Hepatic stellate cell (primary cell): ENCODE measurements around the gene OGFOD1.

Experiments used
- DNase-seq: peaks from one replicate; pipeline ENCODE4 v3.0.0; 2011; ENCODE audit warnings: low spot score

The OGFOD1 gene

GRCh38 chr16:56428091-56428490 lies 23.3 kb upstream of the OGFOD1 start:
- DNase-seq = no peak

- DNase-seq = no peak
These were observed 15.1 kb upstream of the OGFOD1 start for GRCh38 chr16:56436258-56436657.

- no peak for DNase-seq
These were observed 13.3 kb upstream of the OGFOD1 start for GRCh38 chr16:56438038-56438437.

DNA sequence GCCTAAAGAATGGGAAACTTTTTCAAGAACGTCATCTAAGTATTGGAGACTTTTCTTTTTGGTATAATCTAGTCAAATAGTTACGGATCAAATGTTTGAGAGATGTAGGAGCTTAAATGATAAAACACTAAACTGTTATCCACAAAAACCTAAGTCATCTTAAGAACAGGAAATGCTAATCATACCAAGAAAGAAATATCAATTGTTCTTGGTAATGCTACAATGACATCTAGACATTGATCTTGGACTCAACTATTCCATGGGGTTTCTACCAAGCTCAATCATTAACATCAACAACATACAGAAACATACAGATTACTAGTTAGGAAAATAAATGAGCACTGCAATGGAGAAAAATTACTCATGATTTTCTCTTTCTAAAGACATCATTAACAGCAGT lies 4.1 kb upstream of the OGFOD1 start:
- DNase-seq = no peak

GRCh38 chr16:56448005-56448404 lies 3.3 kb upstream of the OGFOD1 start:
- DNase-seq = no peak

DNA sequence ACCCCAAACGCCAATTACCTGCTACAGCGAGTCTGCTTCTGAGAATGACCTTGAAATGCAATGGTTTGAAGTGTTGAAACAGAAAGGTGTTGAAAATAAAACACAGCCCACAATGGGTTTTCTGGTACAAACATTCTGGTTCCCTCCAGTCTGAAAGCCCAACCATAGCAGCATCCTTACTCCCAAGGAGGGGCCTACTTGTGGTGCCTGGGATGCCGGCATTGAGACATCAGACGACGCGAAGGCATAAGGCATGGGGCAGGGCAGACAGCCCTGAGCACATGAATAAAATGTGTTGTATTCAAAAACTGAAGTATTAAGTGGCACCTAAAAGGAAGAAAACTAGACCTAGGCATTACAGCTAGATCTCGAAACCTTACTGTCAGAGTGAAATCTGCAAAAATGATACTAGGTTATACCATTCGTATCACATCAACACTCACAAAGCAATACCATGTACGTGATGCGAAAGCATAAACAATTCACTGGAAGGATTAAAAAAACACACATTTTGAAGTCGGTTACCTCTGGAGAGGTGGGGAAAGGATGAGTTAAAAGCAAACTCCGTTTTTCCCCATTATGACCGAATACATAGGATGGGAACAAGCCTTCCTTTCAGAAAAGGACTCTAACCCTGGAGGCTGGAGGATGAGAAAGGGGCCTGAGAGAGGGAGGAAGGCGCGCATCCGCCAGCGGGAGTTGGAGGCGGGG lies 924 bp upstream of the OGFOD1 start:
- DNase-seq = peak; percentile 23

DNA sequence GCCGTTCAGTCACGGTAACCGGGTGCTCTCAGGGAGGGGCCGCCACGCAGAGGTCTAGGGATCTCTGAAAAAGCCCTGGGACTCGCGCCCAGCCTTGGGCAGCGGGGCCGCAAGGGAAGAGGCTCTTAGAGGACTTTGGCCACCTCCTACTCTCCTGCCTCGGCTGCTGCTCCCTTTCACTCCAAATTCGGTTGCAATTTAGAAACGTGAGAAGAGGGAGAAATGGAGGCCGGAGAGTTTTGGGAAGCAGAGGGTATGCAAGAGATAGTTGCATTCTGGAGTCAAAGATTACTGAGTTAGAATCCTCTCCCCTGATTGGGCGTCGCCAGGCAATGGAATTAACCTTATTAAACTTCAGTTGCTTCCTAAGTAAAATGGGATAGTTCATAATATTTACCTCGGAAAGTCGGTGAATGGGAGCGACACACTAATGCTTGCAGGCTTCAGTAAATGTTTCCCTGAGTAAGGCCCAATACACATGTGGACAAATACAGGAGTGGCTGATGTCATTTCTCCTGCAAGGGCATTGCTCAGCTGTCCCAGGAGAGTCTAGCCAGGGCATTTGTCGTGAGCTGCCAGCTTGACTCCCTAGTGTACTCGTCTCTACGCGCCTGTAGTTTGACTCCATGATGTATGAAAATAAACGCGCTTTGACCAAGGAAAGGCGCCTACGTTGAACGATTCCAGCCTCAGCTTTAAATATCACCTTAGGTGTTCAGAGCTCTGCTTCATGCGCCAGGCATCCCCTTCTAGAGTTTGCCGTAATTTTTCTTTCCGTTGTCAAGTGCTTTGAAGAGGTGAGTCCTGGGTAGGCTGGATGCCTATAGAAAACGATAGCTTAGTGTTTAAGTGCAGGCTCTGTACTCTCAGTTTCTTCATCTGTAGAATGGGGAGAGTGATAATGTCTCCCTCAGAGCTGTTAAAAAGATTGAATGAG lies 667 bp downstream of the OGFOD1 start:
- DNase-seq = peak; percentile 45

- DNase-seq = no peak
These were observed 6.6 kb downstream of the OGFOD1 start for GRCh38 chr16:56457927-56458470.

DNA sequence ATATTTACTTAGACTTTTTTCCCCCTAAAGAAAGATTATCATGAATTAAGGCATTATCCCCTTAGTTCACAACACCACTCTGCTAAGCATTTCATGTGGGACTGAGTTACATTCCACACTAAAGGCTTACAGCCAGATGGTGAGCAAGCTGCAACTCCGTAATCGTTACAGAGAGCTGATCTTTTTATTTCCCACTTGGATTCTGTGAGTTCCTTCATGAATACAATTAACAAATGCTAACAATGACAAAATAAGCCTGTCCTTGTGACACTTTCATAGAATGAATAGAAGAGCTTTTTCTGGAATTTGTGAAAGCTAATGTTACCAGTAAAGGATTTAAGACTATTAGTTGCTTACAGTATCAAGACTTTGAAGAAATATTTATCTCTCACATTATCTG lies 8.7 kb downstream of the OGFOD1 start:
- DNase-seq = no peak

- no peak for DNase-seq
These were observed 10.9 kb downstream of the OGFOD1 start for GRCh38 chr16:56462064-56462796.

- DNase-seq = no peak
These were observed 11.8 kb downstream of the OGFOD1 start for GRCh38 chr16:56463153-56463552.

DNA sequence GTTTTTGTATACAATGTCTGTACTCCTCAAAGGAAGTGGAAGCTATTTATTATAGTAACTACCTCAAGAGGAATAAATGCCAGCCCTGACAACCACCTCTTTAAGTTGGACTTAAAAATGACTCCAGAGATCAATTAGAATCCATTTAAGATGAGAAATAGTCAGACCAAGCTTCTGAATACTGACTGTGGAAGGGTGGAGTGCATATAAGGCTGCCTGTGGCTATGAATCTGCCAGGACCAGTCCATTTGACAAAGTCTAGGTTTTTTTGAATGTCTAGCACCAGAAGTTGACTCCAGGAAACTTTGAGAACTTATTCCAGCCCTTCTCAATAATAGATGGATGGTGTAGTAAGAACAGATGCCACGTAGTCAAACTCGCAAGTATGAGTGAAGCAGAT lies 15.0 kb downstream of the OGFOD1 start:
- DNase-seq = no peak

GRCh38 chr16:56468800-56469199 lies 17.4 kb downstream of the OGFOD1 start:
- no peak for DNase-seq

- no peak for DNase-seq
These were observed 18.4 kb downstream of the OGFOD1 start for GRCh38 chr16:56469748-56470147.

DNA sequence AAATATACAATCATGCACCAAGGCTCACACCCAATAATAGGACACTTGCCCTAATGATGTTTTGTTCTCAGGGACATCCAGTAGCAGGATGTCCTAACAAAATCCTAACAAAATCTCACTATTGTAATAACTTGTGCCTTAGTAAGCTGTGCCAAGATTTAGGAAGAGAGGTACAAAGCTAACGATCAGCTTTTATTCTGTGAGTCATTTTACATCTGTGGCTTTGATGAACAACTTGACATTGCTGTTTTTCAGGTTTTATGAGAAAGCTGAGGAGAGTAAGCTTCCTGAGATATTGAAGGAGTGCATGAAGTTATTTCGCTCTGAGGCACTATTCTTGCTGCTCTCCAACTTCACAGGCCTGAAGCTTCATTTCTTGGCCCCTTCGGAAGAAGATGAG lies 18.9 kb downstream of the OGFOD1 start:
- DNase-seq = no peak

DNA sequence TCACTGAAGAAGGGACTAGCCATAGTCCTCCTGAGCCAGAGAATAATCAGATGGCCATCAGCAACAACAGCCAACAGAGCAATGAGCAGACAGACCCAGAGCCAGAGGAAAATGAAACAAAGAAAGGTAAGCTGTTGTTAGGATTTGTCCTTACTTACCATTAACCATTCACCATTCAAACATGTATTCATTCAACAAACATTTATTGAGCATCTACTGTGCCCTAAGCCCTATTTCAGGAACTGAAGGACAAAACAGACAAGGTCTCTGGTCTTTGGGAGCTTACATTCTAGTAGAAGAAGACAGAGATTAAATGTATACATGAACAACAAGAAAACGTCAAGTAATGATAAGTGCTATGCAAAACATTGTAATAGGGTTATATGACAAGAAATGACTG lies 19.3 kb downstream of the OGFOD1 start:
- DNase-seq = no peak

DNA sequence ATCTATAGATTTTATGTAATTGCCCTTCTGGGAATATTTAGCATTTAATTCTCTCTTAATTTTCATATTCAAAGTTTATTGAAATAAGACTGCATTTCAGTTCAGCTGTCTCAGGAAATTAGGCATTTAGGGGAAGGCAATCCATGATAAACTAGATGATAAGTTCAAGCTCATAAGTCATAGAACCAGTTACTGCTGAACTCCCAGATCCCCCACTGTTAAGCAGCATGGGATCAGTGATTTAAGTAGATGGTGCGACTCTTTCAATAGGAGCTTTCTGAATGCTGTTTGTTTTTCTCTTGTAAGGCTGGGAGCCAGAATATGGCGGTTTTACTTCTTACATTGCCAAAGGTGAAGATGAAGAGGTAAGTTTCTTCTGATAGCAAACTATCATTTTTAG lies 23.8 kb downstream of the OGFOD1 start:
- DNase-seq = no peak

DNA sequence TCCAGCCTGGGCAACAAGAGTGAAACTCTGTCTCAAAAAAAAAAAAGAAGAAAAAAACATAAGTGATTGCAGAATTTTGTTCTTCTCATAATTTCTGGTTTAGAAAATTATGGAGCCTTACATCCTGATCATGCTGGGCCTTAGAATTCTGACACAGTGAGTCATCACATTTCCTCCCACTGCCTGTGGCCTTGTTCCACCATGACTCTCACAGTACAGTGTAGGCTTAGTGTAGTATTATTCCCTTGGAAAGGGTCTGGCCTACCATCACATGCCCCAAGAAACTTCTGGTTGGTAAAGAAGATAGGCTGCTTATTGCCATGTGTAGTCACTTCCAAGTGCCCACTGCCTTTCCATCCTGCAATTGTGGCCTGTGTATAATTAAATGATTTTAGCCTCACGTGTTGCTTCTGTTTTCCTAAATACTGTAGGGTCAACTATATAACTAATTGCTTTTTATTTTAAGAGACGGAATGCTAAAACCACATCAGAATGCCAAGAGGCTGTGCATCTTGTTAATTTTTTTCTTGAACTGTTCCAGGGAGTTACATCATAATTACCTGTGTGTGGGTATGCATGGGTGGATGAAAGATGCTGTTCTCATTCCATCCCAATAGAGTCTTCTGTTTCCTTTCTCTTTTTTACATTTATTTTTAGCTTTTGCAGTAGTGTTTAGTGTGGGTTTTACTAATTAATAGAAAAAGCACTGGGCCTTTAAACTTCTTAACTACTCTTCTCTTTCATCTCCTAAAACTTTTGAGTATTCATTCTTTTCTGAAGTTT lies 25.9 kb downstream of the OGFOD1 start:
- DNase-seq = peak; percentile 74

- no peak for DNase-seq
These were observed 27.1 kb downstream of the OGFOD1 start for GRCh38 chr16:56478281-56479049.

- DNase-seq = no peak
These were observed 28.1 kb downstream of the OGFOD1 start for GRCh38 chr16:56479469-56479868.
